ENCODE results near the gene LYRM2. TPM values are rescaled to one million over a fixed set of nuclear protein-coding genes. Genes with fewer than 3 reads are reported as not detected.

The LYRM2 gene
- total and polyA plus RNA-seq, 7 donors = 15.0 to 39.6 (median 25.7) TPM

DNA sequence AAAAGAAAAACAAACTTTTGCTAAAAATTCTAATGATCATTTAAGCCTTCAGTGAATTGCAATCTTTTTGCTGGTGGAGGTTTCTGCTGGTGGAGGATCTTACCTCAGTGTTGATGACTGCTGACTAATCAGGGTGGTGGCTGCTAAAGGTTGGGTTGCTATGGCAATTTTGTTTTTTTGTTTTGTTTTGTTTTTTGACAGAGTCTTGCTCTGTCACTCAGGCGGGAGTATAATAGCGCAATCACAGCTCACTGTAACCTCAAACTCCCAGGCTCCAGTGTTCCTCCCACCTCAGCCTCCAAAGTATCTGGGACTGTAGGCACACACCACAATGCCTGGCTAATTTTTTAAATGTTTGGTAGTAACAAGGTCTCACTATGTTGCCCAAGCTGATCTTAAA is 110.9 kb downstream of the LYRM2 start:
- Histone ChIP-seq H3K27ac (no peak overlapping the region), H3K4me3 (no peak overlapping the region), H3K36me3 (no peaks in the 10 kb centered on the region), H3K9me3 (no peaks in the 10 kb centered on the region), H3K4me1 (peaks cover 0 to 11% (median 5%) of the 10 kb centered on the region in 4 donors), H3K27me3 (no peaks in the 10 kb centered on the region)
- intact Hi-C loops (cut with DNase I) = no loop called here
- no peak for DNase-seq
- TF ChIP-seq POLR2AphosphoS5 (IDR thresholded peaks at IDR 0.05) (no peak), POLR2A (IDR thresholded peaks at IDR 0.05) (no peak), EP300 (IDR thresholded peaks at IDR 0.05) (no peak), CTCF (IDR thresholded peaks at IDR 0.05) (no peak)
- 85 to 87% methylated on average over 2 of the region's 2 CpGs for WGBS, 2 donors

DNA sequence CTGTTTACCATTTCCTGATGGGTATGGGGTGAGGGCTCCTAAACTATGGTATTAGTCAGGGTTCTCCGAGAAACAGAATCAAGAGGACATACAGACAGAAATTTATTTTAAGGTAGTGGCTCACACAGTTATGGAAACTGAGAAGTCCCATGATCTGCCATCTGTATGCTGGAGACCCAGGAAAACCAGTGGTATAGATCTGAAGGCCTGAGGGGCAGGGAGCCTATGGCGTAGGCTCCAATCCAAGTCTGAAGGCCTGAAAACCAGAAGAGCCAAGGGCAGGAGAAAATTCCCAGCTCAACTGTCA is 112.0 kb downstream of the LYRM2 start:
- no peaks in the 10 kb centered on the region for H3K36me3 ChIP-seq
- no peak overlapping the region for H3K27ac ChIP-seq
- H3K27me3 ChIP-seq = no peaks in the 10 kb centered on the region
- intact Hi-C loops (cut with DNase I) = no loop called here
- no peaks in the 10 kb centered on the region for H3K9me3 ChIP-seq
- peaks cover 0 to 7% (median 5%) of the 10 kb centered on the region in 4 donors for H3K4me1 ChIP-seq
- no peak for DNase-seq
- TF ChIP-seq CTCF (IDR thresholded peaks at IDR 0.05) (no peak), POLR2AphosphoS5 (IDR thresholded peaks at IDR 0.05) (no peak), POLR2A (IDR thresholded peaks at IDR 0.05) (no peak), EP300 (IDR thresholded peaks at IDR 0.05) (no peak)
- no peak overlapping the region for H3K4me3 ChIP-seq
- WGBS, 2 donors = 96 to 97% methylated on average over 2 of the region's 2 CpGs

DNA sequence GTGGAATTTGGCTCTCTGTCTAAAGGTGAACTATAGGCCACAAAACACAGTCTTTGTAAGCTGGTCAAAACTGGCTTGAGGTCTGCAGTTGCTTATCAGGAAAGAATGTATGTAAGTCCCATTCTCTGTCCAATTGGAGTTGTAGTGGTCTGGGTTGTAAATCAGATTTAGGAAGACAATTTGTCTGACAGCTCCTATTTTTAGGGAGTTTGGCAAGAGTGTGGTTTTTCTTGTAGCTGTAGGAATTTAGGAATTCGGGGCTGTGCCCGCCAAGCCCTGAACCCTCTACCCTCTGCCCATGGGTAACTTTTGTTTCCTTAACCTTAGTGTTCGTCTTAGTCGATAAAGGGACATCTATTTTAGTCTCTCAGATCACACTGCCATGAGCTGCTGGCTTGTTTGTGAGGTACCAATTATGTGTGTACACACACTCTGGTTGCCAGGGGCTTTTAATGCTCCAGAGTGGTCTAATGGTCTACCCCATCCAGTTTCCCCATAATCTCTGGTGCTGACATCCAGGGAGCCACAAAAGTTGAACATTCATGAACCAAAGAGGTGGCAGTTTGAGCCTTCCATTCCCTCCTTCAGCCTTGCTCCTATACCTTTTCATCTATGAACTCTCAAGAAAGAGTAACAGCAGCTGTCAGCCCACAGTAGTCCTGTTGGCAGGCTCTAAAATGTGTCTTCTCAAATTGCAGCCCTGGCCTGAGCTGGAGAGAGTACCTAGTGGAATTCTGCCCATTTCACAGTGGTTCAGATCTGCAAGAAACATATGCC is 112.6 kb downstream of the LYRM2 start:
- Histone ChIP-seq H3K9me3 (no peaks in the 10 kb centered on the region), H3K4me3 (no peak overlapping the region), H3K36me3 (no peaks in the 10 kb centered on the region), H3K27ac (no peak overlapping the region), H3K4me1 (peaks cover 0 to 4% (median under 1%) of the 10 kb centered on the region in 4 donors), H3K27me3 (no peaks in the 10 kb centered on the region)
- no peak for DNase-seq
- no peak for TF ChIP-seq POLR2A (IDR thresholded peaks at IDR 0.05)
- TF ChIP-seq POLR2AphosphoS5 (IDR thresholded peaks at IDR 0.05) = no peak
- no peak for TF ChIP-seq EP300 (IDR thresholded peaks at IDR 0.05)
- no peak for TF ChIP-seq CTCF (IDR thresholded peaks at IDR 0.05)
- WGBS, 2 donors = 90 to 97% methylated on average over 4 of the region's 4 CpGs
- intact Hi-C loops (cut with DNase I) = no loop called here

- Histone ChIP-seq H3K27ac (no peak overlapping the region), H3K4me3 (no peak overlapping the region), H3K4me1 (no peaks in the 10 kb centered on the region), H3K36me3 (no peaks in the 10 kb centered on the region), H3K9me3 (no peaks in the 10 kb centered on the region), H3K27me3 (no peaks in the 10 kb centered on the region)
- intact Hi-C loops (cut with DNase I) = no loop called here
- 72 to 75% methylated on average over 2 of the region's 2 CpGs for WGBS, 2 donors
- TF ChIP-seq EP300 (IDR thresholded peaks at IDR 0.05) = no peak
- no peak for TF ChIP-seq POLR2AphosphoS5 (IDR thresholded peaks at IDR 0.05)
- no peak for TF ChIP-seq CTCF (IDR thresholded peaks at IDR 0.05)
- no peak for TF ChIP-seq POLR2A (IDR thresholded peaks at IDR 0.05)
- DNase-seq = no peak
Observed at GRCh38 chr6:89522778-89523177, 115.8 kb downstream of the LYRM2 start.

GRCh38 chr6:89520736-89521135 is 117.8 kb downstream of the LYRM2 start:
- DNase-seq = no peak
- intact Hi-C loops (cut with DNase I) = no loop called here

More at GRCh38 chr6:89520736-89521135, 117.8 kb downstream of the LYRM2 start:
- TF ChIP-seq POLR2AphosphoS5 (IDR thresholded peaks at IDR 0.05) = no peak
- no peak for TF ChIP-seq CTCF (IDR thresholded peaks at IDR 0.05)
- TF ChIP-seq EP300 (IDR thresholded peaks at IDR 0.05) = no peak
- no peak for TF ChIP-seq POLR2A (IDR thresholded peaks at IDR 0.05)
- Histone ChIP-seq H3K4me1 (no peaks in the 10 kb centered on the region), H3K36me3 (no peaks in the 10 kb centered on the region), H3K9me3 (no peaks in the 10 kb centered on the region), H3K27me3 (no peaks in the 10 kb centered on the region), H3K4me3 (no peak overlapping the region), H3K27ac (no peak overlapping the region)
